Left lung (tissue), 10 donors: ENCODE data around the gene ZXDA. TPM values are rescaled to one million over a fixed set of nuclear protein-coding genes. Genes with fewer than 3 reads are reported as not detected.

Experiments used
- ATAC-seq: fragments of 200-7000 bp; cut with Tn5 transposase; one replicate; pipeline ENCODE4 v1.9.1; 2020; ENCODE audit warnings: moderate library complexity
- DNase-seq, 4 donors: peaks; one replicate each; pipeline ENCODE4 v3.0.0-alpha.2; 2013 to 2020
- H3K27ac ChIP-seq, 2 donors: fragments of 200-600 bp; sonication (generic) in 1 of 2; one replicate each; pipeline versions ENCODE4 v1.5.0 to v1.8.0; 2020 to 2021
- H3K27me3 ChIP-seq, 2 donors: fragments of 200-600 bp; sonication (generic) in 1 of 2; one replicate each; pipeline versions ENCODE4 v1.5.0 to v1.8.0; 2020 to 2021
- H3K36me3 ChIP-seq, 2 donors: fragments of 200-600 bp; sonication (generic) in 1 of 2; one replicate each; pipeline versions ENCODE4 v1.5.0 to v1.8.0; 2020 to 2021
- H3K4me1 ChIP-seq, 2 donors: fragments of 200-600 bp; one replicate each; pipeline ENCODE4 v1.8.0; 2021
- H3K4me3 ChIP-seq, 2 donors: fragments of 200-600 bp; sonication (generic) in 1 of 2; one replicate each; pipeline versions ENCODE4 v1.5.0 to v1.8.0; 2020 to 2021; ENCODE audit warnings: mild to moderate bottlenecking in 1 of 2
- H3K9me3 ChIP-seq, 2 donors: fragments of 200-600 bp; sonication (generic) in 1 of 2; one replicate each; pipeline versions ENCODE4 v1.5.0 to v1.8.0; 2020 to 2021
- CTCF ChIP-seq, 2 donors: fragments of 200-600 bp; sonication (generic) in 1 of 2; IDR thresholded peaks; one replicate each; pipeline versions ENCODE4 v1.5.0 to v1.8.0; 2021; ENCODE audit warnings: antibody characterized with exemption in 2 of 2
- intact Hi-C, 2 donors: fragments of 100-400 bp; cut with DNase I; formaldehyde crosslinking; loops; one replicate each; pipeline versions ENCODE4 v1.11.2 to v1.14.2; 2022
- polyA plus RNA-seq, 6 donors: library from polyadenylated mRNA; unstranded; fragments of 120-200 nt; gene quantifications; one replicate each; pipeline ENCODE4 v1.2.1, GENCODE V29; 2013; ENCODE audit not compliant: insufficient read length in 6 of 6
- total RNA-seq, 2 donors: library from RNA; stranded (reverse); fragmentation: NEBNext Ultra II Directional; extraction: Animal tissue kit (Norgen Biotek cat#: 25700); gene quantifications; one replicate each; pipeline ENCODE4 v1.2.1, GENCODE V29; 2021
- donor health status: DM: no; HTN: yes; CAD: no.
- donor health status: DM: no; HTN: no; CAD: no.

ZXDA gene
- total and polyA plus RNA-seq, 8 donors = 3.7 to 6.1 (median 4.6) TPM

- intact Hi-C loops = no loop called here
- DNase-seq = no peak
Observed at GRCh38 chrX:57902633-57903032, 7.6 kb downstream of the ZXDA start.

GRCh38 chrX:57901466-57901865 is 8.8 kb downstream of the ZXDA start:
- Histone ChIP-seq H3K27me3 (no peaks in the 10 kb centered on the region), H3K36me3 (no peaks in the 10 kb centered on the region), H3K4me3 (no peak overlapping the region), H3K4me1 (peaks cover 0 to 11% of the 10 kb centered on the region in 2 donors), H3K9me3 (no peaks in the 10 kb centered on the region), H3K27ac (no peak overlapping the region)
- DNase-seq (no peak), ATAC-seq (no peak)
- TF ChIP-seq CTCF (IDR thresholded peaks at IDR 0.05) = no peak
- intact Hi-C loops = no loop called here

More at GRCh38 chrX:57902633-57903032, 7.6 kb downstream of the ZXDA start:
- Histone ChIP-seq H3K9me3 (no peaks in the 10 kb centered on the region), H3K27me3 (no peaks in the 10 kb centered on the region), H3K4me3 (no peak overlapping the region), H3K36me3 (no peaks in the 10 kb centered on the region), H3K4me1 (peaks cover 2 to 21% of the 10 kb centered on the region in 2 donors), H3K27ac (no peak overlapping the region)
- TF ChIP-seq CTCF (IDR thresholded peaks at IDR 0.05) = no peak
- no peak for ATAC-seq

GRCh38 chrX:57900975-57901374 is 9.3 kb downstream of the ZXDA start:
- Histone ChIP-seq H3K4me1 (peaks cover 0 to 8% of the 10 kb centered on the region in 2 donors), H3K27me3 (no peaks in the 10 kb centered on the region), H3K27ac (no peak overlapping the region), H3K36me3 (no peaks in the 10 kb centered on the region), H3K9me3 (no peaks in the 10 kb centered on the region), H3K4me3 (no peak overlapping the region)
- ATAC-seq (peak; percentile 42), DNase-seq (peak in 1 of 4 donors; percentile 49)
- TF ChIP-seq CTCF (IDR thresholded peaks at IDR 0.05) = no peak
- intact Hi-C loops = no loop called here

- no peak for TF ChIP-seq CTCF (IDR thresholded peaks at IDR 0.05)
- Histone ChIP-seq H3K4me3 (no peak overlapping the region), H3K27me3 (no peaks in the 10 kb centered on the region), H3K27ac (no peak overlapping the region), H3K4me1 (no peaks in the 10 kb centered on the region), H3K9me3 (no peaks in the 10 kb centered on the region), H3K36me3 (no peaks in the 10 kb centered on the region)
- peak in 1 of 4 donors; percentile 40 for DNase-seq
- intact Hi-C loops = no loop called here
- ATAC-seq = no peak
Observed at GRCh38 chrX:57899906-57900305, 10.4 kb downstream of the ZXDA start.

GRCh38 chrX:57899064-57899463 is 11.2 kb downstream of the ZXDA start:
- Histone ChIP-seq H3K27me3 (no peaks in the 10 kb centered on the region), H3K27ac (no peak overlapping the region), H3K4me1 (no peaks in the 10 kb centered on the region), H3K9me3 (no peaks in the 10 kb centered on the region), H3K4me3 (no peak overlapping the region), H3K36me3 (no peaks in the 10 kb centered on the region)
- no peak for ATAC-seq
- intact Hi-C loops = no loop called here
- TF ChIP-seq CTCF (IDR thresholded peaks at IDR 0.05) = no peak
- no peak for DNase-seq
